ENCODE results near the gene PAPPA2. TPM values are rescaled to one million over a fixed set of nuclear protein-coding genes. Genes with fewer than 3 reads are reported as not detected.

PAPPA2 gene
- not detected in 2 replicates for total RNA-seq (2013; cell fraction: nucleolus; rRNA removed)
- under 0.01 TPM in 1 of 2 replicates, not detected in the other for total RNA-seq (2014; rRNA removed)
- not detected in 2 replicates for total RNA-seq (2014; rRNA removed; fragmentation: Illumina TruSeq; extraction: Trizol)
- not detected in 2 replicates for total RNA-seq (2021)
- not detected for polyA plus RNA-seq (2011; ENCODE audit: low read depth)
- 0.01 and 0.03 TPM in 2 replicates for polyA plus RNA-seq (2011; rRNA removed)
- polyA plus RNA-seq (2011; cell fraction: cytosol; rRNA removed), result under 0.01 TPM in 1 of 2 replicates, not detected in the other
- polyA plus RNA-seq (2011; cell fraction: nucleus; rRNA removed), result 0.03 and 0.06 TPM in 2 replicates
- not detected in 2 replicates for polyA plus RNA-seq (2012)
- polyA plus RNA-seq (2014; fragmentation: Illumina TruSeq; extraction: Trizol), result under 0.01 TPM in 1 of 2 replicates, not detected in the other
- polyA plus RNA-seq (2014; fragmentation: Nextera tagmentation; extraction: Ambion mirVana), result not detected
- not detected in 2 replicates for polyA plus RNA-seq (2014; rRNA removed)
- polyA plus RNA-seq (2016; fragmentation: Nextera tagmentation; extraction: Ambion mirVana), result under 1 TPM in 1 of 2 experiments, not detected in 1; 0.06 TPM
- polyA minus RNA-seq (2011; rRNA and poly(A)+ RNA removed), result 0.07 and 0.15 TPM in 2 replicates
- not detected in 2 replicates for polyA minus RNA-seq (2011; cell fraction: cytosol; rRNA and poly(A)+ RNA removed)
- polyA minus RNA-seq (2011; cell fraction: nucleus; rRNA and poly(A)+ RNA removed), result 0.10 and 0.36 TPM in 2 replicates
- percentile 10 among the genes with signal in this experiment for Bru-seq, nascent RNA
- BruChase-seq, experiment 1, labeled RNA remaining after a 6-hour chase, result percentile 10 among the genes with signal in this experiment
- BruChase-seq, experiment 2, labeled RNA remaining after a 2-hour chase, result percentile 7 among the genes with signal in this experiment
- long read RNA-seq, experiment 1, result 0 reads
- long read RNA-seq, experiment 2, result 0 reads

DNA sequence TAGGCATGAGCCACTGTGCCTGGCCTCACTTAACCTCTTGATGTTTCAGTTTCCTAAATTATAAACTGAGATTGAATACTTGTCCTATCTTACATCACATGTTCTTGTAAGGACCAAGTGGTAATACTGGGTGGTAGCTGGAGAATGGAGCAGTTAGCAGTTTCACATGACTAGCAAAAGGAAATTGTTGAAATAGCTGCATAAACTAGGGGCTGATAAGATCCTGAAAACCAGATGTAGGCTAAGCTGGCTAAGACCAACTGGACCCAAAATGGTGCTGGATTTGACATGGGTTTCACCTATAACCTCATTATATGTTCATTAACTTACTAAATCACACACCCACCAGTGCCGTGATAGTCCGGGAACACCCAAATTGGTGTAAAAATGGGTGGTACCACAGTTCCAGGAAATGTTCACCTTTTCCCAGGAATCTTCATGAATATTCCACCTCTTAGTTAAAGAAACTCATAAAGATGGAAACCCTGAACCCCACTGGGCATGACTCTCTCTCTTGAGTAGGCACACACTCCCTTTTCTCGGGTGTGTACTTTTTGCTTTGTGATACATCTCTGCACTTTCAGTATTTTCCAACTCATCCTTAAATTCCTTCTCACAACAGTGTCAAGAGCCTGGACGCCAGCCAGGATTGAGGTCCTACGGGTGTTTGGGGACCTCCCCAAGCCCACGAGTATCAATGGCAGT, at the start of gene PAPPA2:
Gene PAPPA2 (plus strand): TSS at position 502 of the 705 bp plus-strand sequence. CDS start 93,148 bp downstream, outside the sequence.
- Histone ChIP-seq H3K9me3 (replicated peaks; ENCODE audit: control insufficient read depth, insufficient read depth, low read length) (no peaks in the 10 kb centered on the region), H3K4me3 (no peak within 1 kb of the TSS), H3K36me3 (ENCODE audit: control insufficient read depth in 2 of 2, insufficient read depth in 2 of 2, low read length in 1 of 2) (no peaks in the 10 kb centered on the region), H3K4me1 (ENCODE audit: control insufficient read depth, insufficient read depth, low read length) (no peaks in the 10 kb centered on the region), H4K20me1 (ENCODE audit: control insufficient read depth, insufficient read depth) (no peaks in the 10 kb centered on the region), H2AFZ (ENCODE audit: control insufficient read depth, low read depth, low read length) (no peak within 1 kb of the TSS), H3K9ac (ENCODE audit: control insufficient read depth, insufficient read depth, low read length) (no peak within 1 kb of the TSS), H3K79me2 (ENCODE audit: control insufficient read depth, insufficient read depth, low read length) (no peaks in the 10 kb centered on the region), H3K4me2 (ENCODE audit: control insufficient read depth, insufficient read depth) (no peak within 1 kb of the TSS), H3K27ac (ENCODE audit: control insufficient read depth, insufficient read depth) (no peak within 1 kb of the TSS), H3K27me3 (replicated peaks in 1 of 2; ENCODE audit: control insufficient read depth in 2 of 2, insufficient read depth in 2 of 2, low read length in 1 of 2) (no peaks in the 10 kb centered on the region; a peak in 1 of 4 replicates)
- no peak for DNase-seq (ENCODE audit: low read depth, low spot score)
- in situ Hi-C loops (cut with MboI), result no loop called here
- intact Hi-C loops (cut with micrococcal nuclease; ENCODE audit: unreplicated experiment), result loop anchor here (10.0 kb wide), 1 partner anchor 348 kb away; no protein-coding TSS in a partner anchor
- 41% methylated on average over 6 of the region's 6 CpGs for WGBS (ENCODE audit: insufficient coverage, insufficient replicate concordance, low lambda C conversion rate, missing lambda C conversion rate)
- no peak for TF ChIP-seq ZNF384 (IDR thresholded peaks at IDR 0.05; ENCODE audit: borderline replicate concordance, low read depth, low read length)
- no peak for TF ChIP-seq STAT3 (IDR thresholded peaks at IDR 0.05; ENCODE audit: low read depth, low read length)
- no peak for TF ChIP-seq CREB1 (IDR thresholded peaks at IDR 0.05; ENCODE audit: low read depth)
- TF ChIP-seq CHD2 (IDR thresholded peaks at IDR 0.05; ENCODE audit: borderline replicate concordance, low read depth, low read length), result no peak
- no peak for TF ChIP-seq NFYA (IDR thresholded peaks at IDR 0.05; ENCODE audit: borderline replicate concordance, low read depth, low read length)
- TF ChIP-seq, protein P1, sequence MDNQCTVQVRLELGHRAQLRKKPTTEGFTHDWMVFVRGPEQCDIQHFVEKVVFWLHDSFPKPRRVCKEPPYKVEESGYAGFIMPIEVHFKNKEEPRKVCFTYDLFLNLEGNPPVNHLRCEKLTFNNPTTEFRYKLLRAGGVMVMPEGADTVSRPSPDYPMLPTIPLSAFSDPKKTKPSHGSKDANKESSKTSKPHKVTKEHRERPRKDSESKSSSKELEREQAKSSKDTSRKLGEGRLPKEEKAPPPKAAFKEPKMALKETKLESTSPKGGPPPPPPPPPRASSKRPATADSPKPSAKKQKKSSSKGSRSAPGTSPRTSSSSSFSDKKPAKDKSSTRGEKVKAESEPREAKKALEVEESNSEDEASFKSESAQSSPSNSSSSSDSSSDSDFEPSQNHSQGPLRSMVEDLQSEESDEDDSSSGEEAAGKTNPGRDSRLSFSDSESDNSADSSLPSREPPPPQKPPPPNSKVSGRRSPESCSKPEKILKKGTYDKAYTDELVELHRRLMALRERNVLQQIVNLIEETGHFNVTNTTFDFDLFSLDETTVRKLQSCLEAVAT (IDR thresholded peaks at IDR 0.05), result no peak
- TF ChIP-seq SP1 (IDR thresholded peaks at IDR 0.05; ENCODE audit: low read depth, low read length), result no peak
- TF ChIP-seq POLR2AphosphoS2 (IDR thresholded peaks at IDR 0.05; ENCODE audit: low read depth, low read length), result no peak
- TF ChIP-seq POU2F2 (IDR thresholded peaks at IDR 0.05; ENCODE audit: borderline replicate concordance, low read depth, low read length), result no peak
- TF ChIP-seq, protein P2, sequence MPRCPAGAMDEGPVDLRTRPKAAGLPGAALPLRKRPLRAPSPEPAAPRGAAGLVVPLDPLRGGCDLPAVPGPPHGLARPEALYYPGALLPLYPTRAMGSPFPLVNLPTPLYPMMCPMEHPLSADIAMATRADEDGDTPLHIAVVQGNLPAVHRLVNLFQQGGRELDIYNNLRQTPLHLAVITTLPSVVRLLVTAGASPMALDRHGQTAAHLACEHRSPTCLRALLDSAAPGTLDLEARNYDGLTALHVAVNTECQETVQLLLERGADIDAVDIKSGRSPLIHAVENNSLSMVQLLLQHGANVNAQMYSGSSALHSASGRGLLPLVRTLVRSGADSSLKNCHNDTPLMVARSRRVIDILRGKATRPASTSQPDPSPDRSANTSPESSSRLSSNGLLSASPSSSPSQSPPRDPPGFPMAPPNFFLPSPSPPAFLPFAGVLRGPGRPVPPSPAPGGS (IDR thresholded peaks at IDR 0.05; ENCODE audit: borderline replicate concordance, insufficient read depth, low read depth, low read length, poor library complexity, severe bottlenecking), result no peak
- no TSS peak for BruUV-seq (replicated peaks)
- no peak for FAIRE-seq
- POLR2A ChIA-PET, result no interaction called here
- CTCF ChIA-PET, result interaction anchor here (0.6 kb wide), 1 partner anchor 365 kb away, joined by 3 read pairs; no protein-coding TSS in a partner anchor
- SMC1A ChIA-PET (ENCODE audit: uncharacterized antibody, unreplicated experiment), result no interaction called here
- RAD21 ChIA-PET (ENCODE audit: unreplicated experiment), result no interaction called here
- no peak for ATAC-seq
